CD14-positive monocyte (primary cell): Measurements from ENCODE around the gene STXBP5. TPM values are rescaled to one million over a fixed set of nuclear protein-coding genes. Genes with fewer than 3 reads are reported as not detected.

Experiments
- DNase-seq, 3 donors: peaks; one replicate each; pipeline ENCODE4 v3.0.0-alpha.2; 2011 to 2022
- H2AFZ ChIP-seq: 2 replicates; pipeline ENCODE4 v1.6.0; 2012; ENCODE audit warnings: mild to moderate bottlenecking, low read depth, low read length, inconsistent platforms; ENCODE audit not compliant: insufficient read depth, poor library complexity, severe bottlenecking
- H3K27ac ChIP-seq, 2 donors: 1 replicate in 1 of 2; 2 replicates in 1 of 2; pipeline ENCODE4 v1.5.1; 2012 to 2013; ENCODE audit warnings: low read length in 2 of 2, control low read depth in 1 of 2, inconsistent platforms in 1 of 2, low read depth in 1 of 2, mild to moderate bottlenecking in 1 of 2
- H3K27me3 ChIP-seq, 2 donors: one replicate each; pipeline versions ENCODE4 v1.6.0 to v1.6.1; 2011 to 2013; ENCODE audit warnings: low read length in 2 of 2; ENCODE audit not compliant: control insufficient read depth in 2 of 2, insufficient read depth in 2 of 2
- H3K36me3 ChIP-seq, 2 donors: replicated peaks in 1 of 2; 1 replicate in 1 of 2; 2 replicates in 1 of 2; pipeline versions ENCODE4 v1.5.1 to v1.6.1; 2012 to 2013; ENCODE audit warnings: low read length in 2 of 2, control low read depth in 1 of 2, inconsistent platforms in 1 of 2, mild to moderate bottlenecking in 1 of 2; ENCODE audit not compliant: insufficient read depth in 2 of 2, control insufficient read depth in 1 of 2
- H3K4me1 ChIP-seq, 2 donors: 1 replicate in 1 of 2; 2 replicates in 1 of 2; pipeline versions ENCODE4 v1.5.1 to v1.6.1; 2012 to 2013; ENCODE audit warnings: low read length in 2 of 2, control low read depth in 1 of 2, inconsistent platforms in 1 of 2, mild to moderate bottlenecking in 1 of 2, moderate library complexity in 1 of 2; ENCODE audit not compliant: insufficient read depth in 2 of 2, control insufficient read depth in 1 of 2
- H3K4me2 ChIP-seq: replicated peaks from 2 replicates; pipeline ENCODE3; 2012; ENCODE audit warnings: low read length, moderate library complexity, mild to moderate bottlenecking; ENCODE audit not compliant: poor library complexity, severe bottlenecking; ENCODE audit errors: extremely low read depth
- H3K4me3 ChIP-seq, 3 experiments: fragments of 200-600 bp in 1 of 3; sonication (generic) in 1 of 3; replicated peaks in 1 of 3; 1 replicate in 2 of 3; 2 replicates in 1 of 3; pipeline ENCODE4 v1.5.1; 2011 to 2013; ENCODE audit warnings: low read length in 3 of 3, mild to moderate bottlenecking in 3 of 3, control low read depth in 2 of 3, low read depth in 2 of 3, inconsistent platforms in 1 of 3, moderate library complexity in 1 of 3
- H3K79me2 ChIP-seq: 2 replicates; pipeline ENCODE4 v1.6.0; 2012; ENCODE audit warnings: mild to moderate bottlenecking, control low read depth, inconsistent platforms, low read length, moderate library complexity; ENCODE audit not compliant: insufficient read depth
- H3K9ac ChIP-seq: 2 replicates; pipeline ENCODE4 v1.6.0; 2017; ENCODE audit warnings: low read length, mild to moderate bottlenecking; ENCODE audit not compliant: insufficient read depth, poor library complexity, severe bottlenecking
- H3K9me3 ChIP-seq, 2 donors: replicated peaks in 1 of 2; 1 replicate in 1 of 2; 2 replicates in 1 of 2; pipeline versions ENCODE4 v1.5.1 to v1.6.1; 2012 to 2013; ENCODE audit warnings: low read length in 2 of 2, control low read depth in 1 of 2; ENCODE audit not compliant: control insufficient read depth in 1 of 2, insufficient read depth in 1 of 2
- H4K20me1 ChIP-seq: 2 replicates; pipeline ENCODE4 v1.6.0; 2012; ENCODE audit warnings: mild to moderate bottlenecking, low read length, control low read depth, moderate library complexity; ENCODE audit not compliant: insufficient read depth
- H3K27ac Mint-ChIP-seq, 7 donors: one replicate each; pipeline ENCODE4 v1.8.0; 2020; ENCODE audit warnings: mild to moderate bottlenecking in 7 of 7, mixed read lengths in 7 of 7, moderate library complexity in 6 of 7, inconsistent platforms in 2 of 7
- H3K27me3 Mint-ChIP-seq, 3 donors: one replicate each; pipeline ENCODE4 v1.8.0; 2021 to 2022; ENCODE audit warnings: low read depth in 3 of 3, mild to moderate bottlenecking in 3 of 3, mixed read lengths in 3 of 3, moderate library complexity in 3 of 3, inconsistent platforms in 1 of 3
- H3K36me3 Mint-ChIP-seq, 2 donors: one replicate each; pipeline ENCODE4 v1.8.0; 2020; ENCODE audit warnings: mixed read lengths in 2 of 2, inconsistent platforms in 1 of 2, mild to moderate bottlenecking in 1 of 2
- H3K4me1 Mint-ChIP-seq: one replicate; pipeline ENCODE4 v1.8.0; 2020; ENCODE audit warnings: mild to moderate bottlenecking, mixed read lengths
- H3K4me3 Mint-ChIP-seq, 2 donors: one replicate each; pipeline ENCODE4 v1.8.0; 2020; ENCODE audit warnings: mild to moderate bottlenecking in 2 of 2, mixed read lengths in 2 of 2, moderate library complexity in 1 of 2
- H3K9me3 Mint-ChIP-seq, 7 donors: one replicate each; pipeline ENCODE4 v1.8.0; 2020 to 2022; ENCODE audit warnings: mixed read lengths in 7 of 7, mild to moderate bottlenecking in 6 of 7, moderate library complexity in 6 of 7, inconsistent platforms in 2 of 7
- CTCF ChIP-seq: fragments of 200-600 bp; IDR thresholded peaks from one replicate; pipeline ENCODE4 v1.8.0; 2022; ENCODE audit warnings: antibody characterized with exemption, mild to moderate bottlenecking
- WGBS: methylation state at CpG from one replicate; pipeline ENCODE4 v1.1.5; 2013; ENCODE audit warnings: missing lambda C conversion rate; ENCODE audit not compliant: insufficient coverage; 5-methylcytosine and 5-hydroxymethylcytosine counted together
- intact Hi-C, 2 donors: fragments of 100-400 bp; cut with micrococcal nuclease; formaldehyde crosslinking; loops; one replicate each; pipeline versions ENCODE4 v1.15.0 to v1.15.1; 2023
- polyA plus RNA-seq, 3 donors: library from polyadenylated mRNA; depleted of rRNA in 1 of 3; unstranded in 2 of 3; stranded (reverse) in 1 of 3; fragments of 300-500 nt in 2 of 3; fragments of >200 nt in 1 of 3; fragmentation: Illumina TruSeq in 2 of 3; gene quantifications; 1 replicate in 2 of 3; 2 replicates in 1 of 3; pipeline ENCODE4 v1.2.3, GENCODE V29; 2012 to 2021

Gene STXBP5
- polyA plus RNA-seq, 3 donors, result 1.5 to 8.8 (median 2.0) TPM

- Histone ChIP-seq H3K9me3 (peaks cover 1 to 6% of the 10 kb centered on the region in 2 donors), H3K79me2 (no peaks in the 10 kb centered on the region), H2AFZ (no peak overlapping the region), H3K4me3 (no peak overlapping the region), H3K36me3 (peaks cover 19 to 84% of the 10 kb centered on the region in 2 donors), H3K9ac (no peak overlapping the region), H3K4me2 (no peak overlapping the region), H4K20me1 (no peaks in the 10 kb centered on the region), H3K27me3 (no peaks in the 10 kb centered on the region), H3K27ac (no peak overlapping the region), H3K4me1 (no peaks in the 10 kb centered on the region)
- H3K27me3 Mint-ChIP-seq, result no peaks in the 10 kb centered on the region
- peaks cover 40 to 63% of the 10 kb centered on the region in 2 donors for H3K36me3 Mint-ChIP-seq
- no peak for TF ChIP-seq CTCF
- WGBS, result no CpG with 5 or more reads among the region's 2 CpGs
- H3K9me3 Mint-ChIP-seq, result peaks cover 0 to 6% (median 1%) of the 10 kb centered on the region in 7 donors
- no peaks in the 10 kb centered on the region for H3K4me1 Mint-ChIP-seq
- H3K27ac Mint-ChIP-seq, result no peak overlapping the region
- no peak for DNase-seq
- no peak overlapping the region for H3K4me3 Mint-ChIP-seq
- intact Hi-C loops, result no loop called here
Observed at GRCh38 chr6:147245693-147246092, 41.5 kb downstream of the STXBP5 start.

GRCh38 chr6:147246853-147247635 lies 42.8 kb downstream of the STXBP5 start:
- intact Hi-C loops, result no loop called here
- Mint-ChIP-seq H3K27ac (no peak overlapping the region), H3K4me3 (no peak overlapping the region), H3K36me3 (peaks cover 50 to 70% of the 10 kb centered on the region in 2 donors), H3K9me3 (peaks cover 10 to 19% (median 14%) of the 10 kb centered on the region in 7 donors), H3K27me3 (no peaks in the 10 kb centered on the region), H3K4me1 (no peaks in the 10 kb centered on the region)
- no peak overlapping the region for H3K9ac ChIP-seq
- H3K4me2 ChIP-seq, result no peak overlapping the region
- H3K36me3 ChIP-seq, result peaks cover 26 to 87% of the 10 kb centered on the region in 2 donors
- no peak overlapping the region for H2AFZ ChIP-seq
- peaks cover 14 to 17% of the 10 kb centered on the region in 2 donors for H3K9me3 ChIP-seq
- no peaks in the 10 kb centered on the region for H3K4me1 ChIP-seq
- H3K27ac ChIP-seq, result no peak overlapping the region
- DNase-seq, result no peak
- H3K79me2 ChIP-seq, result no peaks in the 10 kb centered on the region
- no peak for TF ChIP-seq CTCF
- H3K27me3 ChIP-seq, result no peaks in the 10 kb centered on the region
- no peak overlapping the region for H3K4me3 ChIP-seq
- WGBS, result no CpG with 5 or more reads among the region's 5 CpGs
- H4K20me1 ChIP-seq, result no peaks in the 10 kb centered on the region
